ENCODE measurements around the gene MPEG1. TPM values are rescaled to one million over a fixed set of nuclear protein-coding genes. Genes with fewer than 3 reads are reported as not detected.

The MPEG1 gene, protein sequence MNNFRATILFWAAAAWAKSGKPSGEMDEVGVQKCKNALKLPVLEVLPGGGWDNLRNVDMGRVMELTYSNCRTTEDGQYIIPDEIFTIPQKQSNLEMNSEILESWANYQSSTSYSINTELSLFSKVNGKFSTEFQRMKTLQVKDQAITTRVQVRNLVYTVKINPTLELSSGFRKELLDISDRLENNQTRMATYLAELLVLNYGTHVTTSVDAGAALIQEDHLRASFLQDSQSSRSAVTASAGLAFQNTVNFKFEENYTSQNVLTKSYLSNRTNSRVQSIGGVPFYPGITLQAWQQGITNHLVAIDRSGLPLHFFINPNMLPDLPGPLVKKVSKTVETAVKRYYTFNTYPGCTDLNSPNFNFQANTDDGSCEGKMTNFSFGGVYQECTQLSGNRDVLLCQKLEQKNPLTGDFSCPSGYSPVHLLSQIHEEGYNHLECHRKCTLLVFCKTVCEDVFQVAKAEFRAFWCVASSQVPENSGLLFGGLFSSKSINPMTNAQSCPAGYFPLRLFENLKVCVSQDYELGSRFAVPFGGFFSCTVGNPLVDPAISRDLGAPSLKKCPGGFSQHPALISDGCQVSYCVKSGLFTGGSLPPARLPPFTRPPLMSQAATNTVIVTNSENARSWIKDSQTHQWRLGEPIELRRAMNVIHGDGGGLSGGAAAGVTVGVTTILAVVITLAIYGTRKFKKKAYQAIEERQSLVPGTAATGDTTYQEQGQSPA
- total RNA-seq (1 to 10 TPM in 1 of 2 donors, under 1 TPM in 1; 0.87 to 3.8 TPM), polyA plus RNA-seq (ENCODE audit: insufficient read depth, low read depth, low replicate concordance) (12.1 TPM)
- long read RNA-seq, donor 1, full-length matches to known transcripts: 18 of 18 reads
- long read RNA-seq, donor 1, partial matches to known transcripts: 0 of 18 reads
- long read RNA-seq, donor 1, other reads (novel, unspliced or antisense): 0 of 18 reads
- long read RNA-seq, donor 2, full-length matches to known transcripts: 14 of 14 reads
- long read RNA-seq, donor 2, partial matches to known transcripts: 0 of 14 reads
- long read RNA-seq, donor 2, other reads (novel, unspliced or antisense): 0 of 14 reads

- Histone ChIP-seq H3K4me1 (peaks cover 6% of the 10 kb centered on the region), H3K27ac (no peak within 1 kb of the TSS), H3K36me3 (ENCODE audit: low read depth, missing control alignments) (no peaks in the 10 kb centered on the region), H3K4me3 (no peak within 1 kb of the TSS), H3K9me3 (no peaks in the 10 kb centered on the region), H3K27me3 (no peaks in the 10 kb centered on the region)
- no peak for TF ChIP-seq POLR2A (IDR thresholded peaks at IDR 0.05)
- TF ChIP-seq, protein P1, sequence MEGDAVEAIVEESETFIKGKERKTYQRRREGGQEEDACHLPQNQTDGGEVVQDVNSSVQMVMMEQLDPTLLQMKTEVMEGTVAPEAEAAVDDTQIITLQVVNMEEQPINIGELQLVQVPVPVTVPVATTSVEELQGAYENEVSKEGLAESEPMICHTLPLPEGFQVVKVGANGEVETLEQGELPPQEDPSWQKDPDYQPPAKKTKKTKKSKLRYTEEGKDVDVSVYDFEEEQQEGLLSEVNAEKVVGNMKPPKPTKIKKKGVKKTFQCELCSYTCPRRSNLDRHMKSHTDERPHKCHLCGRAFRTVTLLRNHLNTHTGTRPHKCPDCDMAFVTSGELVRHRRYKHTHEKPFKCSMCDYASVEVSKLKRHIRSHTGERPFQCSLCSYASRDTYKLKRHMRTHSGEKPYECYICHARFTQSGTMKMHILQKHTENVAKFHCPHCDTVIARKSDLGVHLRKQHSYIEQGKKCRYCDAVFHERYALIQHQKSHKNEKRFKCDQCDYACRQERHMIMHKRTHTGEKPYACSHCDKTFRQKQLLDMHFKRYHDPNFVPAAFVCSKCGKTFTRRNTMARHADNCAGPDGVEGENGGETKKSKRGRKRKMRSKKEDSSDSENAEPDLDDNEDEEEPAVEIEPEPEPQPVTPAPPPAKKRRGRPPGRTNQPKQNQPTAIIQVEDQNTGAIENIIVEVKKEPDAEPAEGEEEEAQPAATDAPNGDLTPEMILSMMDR (IDR thresholded peaks at IDR 0.05): no peak
- intact Hi-C loops (cut with DNase I; ENCODE audit: low total_unique reads): no loop called here
- no peak for DNase-seq
- WGBS, 2 donors: 88 to 89% methylated on average over 10 of the region's 10 CpGs
Observed at GRCh38 chr11:59212744-59213631, at the start of gene MPEG1. MPEG1 (minus strand) TSS chr11:59212927; CDS start chr11:59212865, 62 bp downstream.

- Histone ChIP-seq H3K27me3 (no peaks in the 10 kb centered on the region), H3K27ac (no peak overlapping the region), H3K4me1 (no peaks in the 10 kb centered on the region), H3K4me3 (no peak overlapping the region), H3K9me3 (no peaks in the 10 kb centered on the region), H3K36me3 (ENCODE audit: low read depth, missing control alignments) (no peaks in the 10 kb centered on the region)
- 68 to 79% methylated on average over 4 to 7 of the region's 7 CpGs for WGBS, 2 donors
- no peak for TF ChIP-seq POLR2A (IDR thresholded peaks at IDR 0.05)
- TF ChIP-seq, protein P1 (IDR thresholded peaks at IDR 0.05): no peak
- intact Hi-C loops (cut with DNase I; ENCODE audit: low total_unique reads): no loop called here
- no peak for DNase-seq
Observed at GRCh38 chr11:59262177-59262818, 49.6 kb upstream of the MPEG1 start.

DNA sequence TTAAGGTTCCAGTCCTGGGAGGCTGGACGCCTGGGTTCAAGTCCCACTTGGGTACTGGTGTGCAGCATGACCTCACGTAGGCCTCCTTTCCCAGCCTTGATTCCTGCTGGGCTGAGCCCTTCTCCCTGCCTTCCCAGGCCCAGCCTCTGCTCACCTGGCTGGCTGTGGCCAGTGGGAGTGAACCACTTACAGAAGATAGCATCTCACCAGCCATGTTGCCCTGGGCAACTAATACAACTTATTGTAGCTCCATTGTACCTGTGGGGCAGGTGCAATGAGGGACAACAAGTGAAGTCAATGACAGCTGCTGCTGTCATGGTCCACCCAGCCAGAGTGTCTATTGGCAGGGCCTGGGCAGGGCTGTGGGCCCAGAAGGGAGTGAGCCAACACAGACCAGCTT, 48.4 kb upstream of the MPEG1 start:
- WGBS, 2 donors: 95 to 100% methylated on average over 2 of the region's 2 CpGs
- H3K36me3 ChIP-seq (ENCODE audit: low read depth, missing control alignments): no peaks in the 10 kb centered on the region
- TF ChIP-seq POLR2A (IDR thresholded peaks at IDR 0.05): no peak
- no peaks in the 10 kb centered on the region for H3K27me3 ChIP-seq
- DNase-seq: no peak
- no peak overlapping the region for H3K27ac ChIP-seq
- H3K9me3 ChIP-seq: no peaks in the 10 kb centered on the region
- H3K4me1 ChIP-seq: no peaks in the 10 kb centered on the region
- intact Hi-C loops (cut with DNase I; ENCODE audit: low total_unique reads): no loop called here
- no peak overlapping the region for H3K4me3 ChIP-seq

DNA sequence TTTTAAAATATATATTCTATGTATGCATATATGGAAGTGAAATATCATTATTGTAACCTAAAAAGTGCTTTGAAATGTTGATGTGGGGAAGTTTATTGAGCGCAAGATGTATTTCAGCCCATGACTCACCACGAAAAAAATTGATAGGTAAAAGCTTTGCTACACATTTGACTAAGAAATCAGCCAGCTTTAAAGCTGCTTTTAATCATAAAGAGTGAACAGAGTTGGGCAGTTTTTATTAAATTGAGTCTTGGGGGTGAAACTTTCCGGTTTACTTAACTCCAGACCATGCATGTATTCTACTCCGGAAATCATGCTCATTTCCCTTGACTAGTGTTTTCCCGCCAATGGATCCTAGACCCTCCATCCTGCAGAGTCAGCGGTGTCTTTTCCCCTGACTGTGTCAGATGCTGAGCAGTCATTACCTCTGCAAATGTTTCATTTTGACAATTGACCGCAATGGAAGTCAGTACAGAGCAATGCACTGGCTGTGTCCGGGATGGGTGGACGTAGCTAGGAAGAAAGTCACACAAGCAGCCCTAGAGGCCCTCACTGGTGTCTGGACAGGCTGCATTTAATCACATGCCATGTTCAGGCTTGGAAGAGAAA, 47.2 kb upstream of the MPEG1 start:
- TF ChIP-seq POLR2A (IDR thresholded peaks at IDR 0.05): no peak
- TF ChIP-seq, protein P1 (IDR thresholded peaks at IDR 0.05): no peak
- no peak for DNase-seq
- Histone ChIP-seq H3K4me3 (no peak overlapping the region), H3K4me1 (no peaks in the 10 kb centered on the region), H3K9me3 (no peaks in the 10 kb centered on the region), H3K27me3 (no peaks in the 10 kb centered on the region), H3K36me3 (ENCODE audit: low read depth, missing control alignments) (no peaks in the 10 kb centered on the region), H3K27ac (no peak overlapping the region)
- intact Hi-C loops (cut with DNase I; ENCODE audit: low total_unique reads): no loop called here
- WGBS, 2 donors: 91 to 95% methylated on average over 9 of the region's 9 CpGs

Data from testis (tissue), 5 donors.